Measurements from ENCODE around the gene TRAPPC14.
A peak's percentile ranks its signal among the peaks of the same experiment; 100 is the strongest.
"Not testable (repeated sequence)": the region's sequence is repeated elsewhere in the genome, so short reads cannot be mapped to it uniquely, and the experiment has no call there.

The TRAPPC14 gene

GRCh38 chr7:100148225-100148558, 10.3 kb downstream of the TRAPPC14 start:
- peak overlapping the region; percentile 53 for H3K4me3 ChIP-seq (ENCODE audit: low read length)
- TF ChIP-seq CTCF (conservative IDR thresholded peaks at IDR 0.05; ENCODE audit: low read depth, low read length), result no peak
- DNase-seq (ENCODE audit: low read depth), result no peak

- TF ChIP-seq CTCF (conservative IDR thresholded peaks at IDR 0.05; ENCODE audit: low read depth, low read length), result no peak
- DNase-seq (ENCODE audit: low read depth), result no peak
- no peak overlapping the region for H3K4me3 ChIP-seq (ENCODE audit: low read length)
Observed at GRCh38 chr7:100147278-100147677, 11.2 kb downstream of the TRAPPC14 start.

- DNase-seq (ENCODE audit: low read depth); H3K4me3 ChIP-seq (ENCODE audit: low read length): not testable (repeated sequence)
Observed at GRCh38 chr7:100146350-100146749, 12.2 kb downstream of the TRAPPC14 start.

GRCh38 chr7:100142461-100142860, 16.1 kb downstream of the TRAPPC14 start:
- no peak overlapping the region for H3K4me3 ChIP-seq (ENCODE audit: low read length)
- DNase-seq (ENCODE audit: low read depth), result no peak
- no peak for TF ChIP-seq CTCF (conservative IDR thresholded peaks at IDR 0.05; ENCODE audit: low read depth, low read length)

GRCh38 chr7:100141555-100141949, 17.0 kb downstream of the TRAPPC14 start:
- no peak for DNase-seq (ENCODE audit: low read depth)
- no peak overlapping the region for H3K4me3 ChIP-seq (ENCODE audit: low read length)
- no peak for TF ChIP-seq CTCF (conservative IDR thresholded peaks at IDR 0.05; ENCODE audit: low read depth, low read length)

GRCh38 chr7:100137851-100138760, 20.4 kb downstream of the TRAPPC14 start:
- TF ChIP-seq CTCF (conservative IDR thresholded peaks at IDR 0.05; ENCODE audit: low read depth, low read length), result no peak
- no peak overlapping the region for H3K4me3 ChIP-seq (ENCODE audit: low read length)
- no peak for DNase-seq (ENCODE audit: low read depth)

GRCh38 chr7:100132697-100133151, 25.8 kb downstream of the TRAPPC14 start:
- DNase-seq (ENCODE audit: low read depth), result no peak

More at GRCh38 chr7:100132697-100133151, 25.8 kb downstream of the TRAPPC14 start:
- no peak overlapping the region for H3K4me3 ChIP-seq (ENCODE audit: low read length)
- peak; percentile 99 for TF ChIP-seq CTCF (conservative IDR thresholded peaks at IDR 0.05; ENCODE audit: low read depth, low read length)

Measured in retinal pigment epithelial cell (primary cell).